ENCODE results near the gene MYO7A.

MYO7A gene

DNA sequence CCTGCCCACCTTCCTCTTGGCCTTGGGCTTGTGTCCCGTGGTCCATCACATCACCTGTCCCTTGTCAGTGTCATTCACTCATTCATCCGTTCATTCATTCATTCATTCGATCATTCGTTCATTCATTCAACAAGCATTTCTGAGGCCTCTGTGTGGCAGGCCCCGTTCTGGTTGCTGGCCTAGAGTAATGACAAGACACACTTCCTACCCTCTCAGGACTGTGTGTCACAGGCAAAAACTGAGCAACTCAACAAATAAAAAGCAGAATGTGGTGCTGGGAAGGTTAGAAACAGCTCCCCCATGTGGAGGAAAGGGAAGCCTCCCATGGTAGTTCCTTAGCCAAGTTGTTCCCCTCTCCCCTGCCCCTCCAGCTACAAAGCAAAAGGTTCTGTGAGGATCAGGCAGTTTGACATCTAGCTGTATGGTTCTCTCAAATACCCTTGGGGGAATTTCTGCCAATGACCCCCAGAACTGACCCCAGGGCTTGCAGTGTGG is 27.0 kb upstream of the MYO7A start:
- DNase-seq (ENCODE audit: extremely low read depth, low read depth), result no peak
- no peak overlapping the region for H3K4me3 ChIP-seq (replicated peaks; ENCODE audit: low read depth, low read length)
- TF ChIP-seq, protein P1, sequence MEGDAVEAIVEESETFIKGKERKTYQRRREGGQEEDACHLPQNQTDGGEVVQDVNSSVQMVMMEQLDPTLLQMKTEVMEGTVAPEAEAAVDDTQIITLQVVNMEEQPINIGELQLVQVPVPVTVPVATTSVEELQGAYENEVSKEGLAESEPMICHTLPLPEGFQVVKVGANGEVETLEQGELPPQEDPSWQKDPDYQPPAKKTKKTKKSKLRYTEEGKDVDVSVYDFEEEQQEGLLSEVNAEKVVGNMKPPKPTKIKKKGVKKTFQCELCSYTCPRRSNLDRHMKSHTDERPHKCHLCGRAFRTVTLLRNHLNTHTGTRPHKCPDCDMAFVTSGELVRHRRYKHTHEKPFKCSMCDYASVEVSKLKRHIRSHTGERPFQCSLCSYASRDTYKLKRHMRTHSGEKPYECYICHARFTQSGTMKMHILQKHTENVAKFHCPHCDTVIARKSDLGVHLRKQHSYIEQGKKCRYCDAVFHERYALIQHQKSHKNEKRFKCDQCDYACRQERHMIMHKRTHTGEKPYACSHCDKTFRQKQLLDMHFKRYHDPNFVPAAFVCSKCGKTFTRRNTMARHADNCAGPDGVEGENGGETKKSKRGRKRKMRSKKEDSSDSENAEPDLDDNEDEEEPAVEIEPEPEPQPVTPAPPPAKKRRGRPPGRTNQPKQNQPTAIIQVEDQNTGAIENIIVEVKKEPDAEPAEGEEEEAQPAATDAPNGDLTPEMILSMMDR (IDR thresholded peaks at IDR 0.05; ENCODE audit: low read depth, low read length, missing control alignments), result peak; percentile 66

DNA sequence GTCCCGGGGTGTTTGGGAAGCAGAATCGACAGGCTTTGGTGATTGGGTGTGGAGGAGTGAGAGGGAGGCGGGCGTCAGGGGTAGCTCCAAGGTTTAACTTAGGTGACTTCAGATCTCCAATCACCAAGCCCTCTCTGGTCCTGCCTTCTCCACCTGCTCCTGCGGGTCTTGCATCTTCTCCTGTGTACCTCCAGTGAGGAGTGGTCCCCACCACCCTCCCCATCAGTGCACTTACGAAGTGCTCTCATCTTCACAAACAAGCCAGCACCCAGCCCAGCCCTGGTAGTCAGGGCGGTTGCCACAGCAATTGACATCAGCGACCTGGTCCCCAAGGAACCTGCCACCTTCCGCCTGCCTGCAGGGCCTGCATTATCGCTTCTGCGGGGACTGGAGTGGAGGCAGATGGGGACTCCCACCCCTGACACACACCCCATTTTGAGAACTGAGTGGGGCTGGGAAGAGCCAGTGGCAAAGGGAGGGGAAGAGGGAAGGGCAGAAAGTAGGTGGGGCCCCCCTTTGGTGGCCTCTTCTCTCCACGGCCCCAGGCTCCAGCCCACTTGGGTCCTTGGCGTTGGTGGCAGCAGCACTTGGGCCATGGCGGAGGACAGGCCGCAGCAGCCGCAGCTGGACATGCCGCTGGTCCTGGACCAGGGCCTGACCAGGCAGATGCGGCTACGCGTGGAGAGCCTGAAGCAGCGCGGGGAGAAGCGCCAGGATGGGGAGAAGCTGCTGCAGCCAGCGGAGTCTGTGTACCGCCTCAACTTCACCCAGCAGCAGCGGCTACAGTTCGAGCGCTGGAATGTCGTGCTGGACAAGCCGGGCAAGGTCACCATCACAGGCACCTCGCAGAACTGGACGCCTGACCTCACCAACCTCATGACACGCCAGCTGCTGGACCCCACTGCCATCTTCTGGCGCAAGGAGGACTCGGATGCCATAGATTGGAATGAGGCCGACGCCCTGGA is 25.5 kb upstream of the MYO7A start, which contains the start of gene OMP:
TSS of gene OMP (plus strand) at position 595 of the 965 bp plus-strand sequence. CDS start at position 595, 0 bp downstream.
- TF ChIP-seq, protein P1 (IDR thresholded peaks at IDR 0.05; ENCODE audit: low read depth, low read length, missing control alignments), result no peak
- H3K4me3 ChIP-seq (replicated peaks; ENCODE audit: low read depth, low read length), result no peak within 1 kb of the TSS
- DNase-seq (ENCODE audit: extremely low read depth, low read depth), result no peak

DNA sequence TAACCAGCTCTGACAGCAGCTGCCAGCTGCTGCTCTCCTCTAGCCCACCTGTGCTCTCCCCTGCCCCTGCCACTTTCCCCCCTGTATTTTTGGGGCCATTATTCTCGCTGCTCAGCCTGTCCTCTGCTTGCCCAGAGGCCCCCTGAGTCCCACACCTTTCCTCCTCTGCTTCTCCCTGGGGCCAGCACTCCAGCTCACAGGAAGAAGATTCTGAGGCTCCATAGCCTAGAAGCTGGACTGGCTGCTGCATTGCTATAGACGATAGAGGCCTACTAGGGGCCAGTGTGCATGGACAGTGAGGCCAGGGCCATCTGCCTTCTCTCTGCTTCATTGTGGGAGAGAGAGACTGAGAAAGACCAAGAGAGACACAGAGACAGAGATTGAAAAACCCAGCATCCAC is 24.7 kb upstream of the MYO7A start:
- TF ChIP-seq, protein P1 (IDR thresholded peaks at IDR 0.05; ENCODE audit: low read depth, low read length, missing control alignments), result no peak
- DNase-seq (ENCODE audit: extremely low read depth, low read depth), result no peak
- H3K4me3 ChIP-seq (replicated peaks; ENCODE audit: low read depth, low read length), result no peak overlapping the region

DNA sequence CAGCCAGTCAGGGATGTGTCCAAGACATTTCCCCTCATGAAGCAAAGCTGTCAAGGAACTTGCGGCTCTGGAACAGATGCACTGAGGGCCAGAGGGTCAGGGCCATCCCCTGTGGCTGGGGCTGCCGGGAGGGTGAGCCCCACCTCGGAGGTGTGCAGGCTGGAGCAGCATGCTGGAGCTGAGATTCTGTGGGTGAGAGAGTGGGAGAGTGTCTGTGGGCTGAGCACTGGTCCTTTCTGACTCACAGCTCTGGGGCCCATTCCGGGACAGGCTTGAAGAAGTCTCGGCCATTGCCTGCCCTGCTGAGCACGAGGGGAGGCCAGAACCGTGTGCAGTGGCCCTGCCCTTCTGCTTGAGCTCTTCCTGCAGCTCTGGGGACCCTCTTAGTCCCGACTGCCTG is 23.3 kb upstream of the MYO7A start:
- TF ChIP-seq, protein P1 (IDR thresholded peaks at IDR 0.05; ENCODE audit: low read depth, low read length, missing control alignments), result no peak
- no peak for DNase-seq (ENCODE audit: extremely low read depth, low read depth)
- no peak overlapping the region for H3K4me3 ChIP-seq (replicated peaks; ENCODE audit: low read depth, low read length)

DNA sequence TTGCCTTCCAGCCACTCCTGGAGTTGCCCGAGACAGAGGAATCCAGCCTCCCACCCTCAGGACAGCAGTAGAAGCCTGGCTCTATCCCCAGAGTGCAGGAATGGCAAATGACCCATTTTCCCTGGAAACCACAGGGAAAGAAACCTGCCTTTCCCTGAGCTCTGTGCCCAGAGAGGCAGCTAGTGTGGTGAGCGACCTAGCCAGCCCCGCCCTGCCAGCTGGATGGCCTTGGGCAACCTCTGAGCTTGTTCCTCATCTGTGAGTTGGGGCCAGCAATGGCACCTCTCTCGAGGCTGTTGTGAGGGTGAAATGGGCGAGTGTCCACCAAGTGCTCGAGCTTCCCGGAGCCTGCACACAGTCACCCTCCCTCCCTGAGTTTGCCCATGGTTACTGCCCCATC is 21.7 kb upstream of the MYO7A start:
- TF ChIP-seq, protein P1 (IDR thresholded peaks at IDR 0.05; ENCODE audit: low read depth, low read length, missing control alignments), result no peak
- no peak for DNase-seq (ENCODE audit: extremely low read depth, low read depth)
- no peak overlapping the region for H3K4me3 ChIP-seq (replicated peaks; ENCODE audit: low read depth, low read length)

DNA sequence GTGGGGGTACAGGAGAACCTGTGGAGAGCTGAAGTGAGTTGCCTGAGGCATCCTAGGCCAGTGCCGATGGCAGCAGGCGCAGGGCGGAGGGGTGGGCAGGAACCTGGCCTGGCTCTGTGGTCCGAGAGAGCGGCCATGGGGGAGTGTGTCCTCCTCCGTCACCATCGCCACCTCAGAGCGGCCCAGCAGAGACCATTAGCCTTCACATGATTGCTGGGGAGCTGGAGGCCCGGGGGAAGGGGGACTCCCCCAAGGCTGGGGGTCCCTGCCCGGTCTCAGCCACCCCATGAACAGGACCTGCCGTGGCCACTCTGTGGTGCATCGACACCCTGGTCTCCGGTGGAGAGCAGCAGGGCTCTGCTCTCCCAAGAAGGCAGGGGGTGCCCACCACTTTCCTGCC is 21.3 kb upstream of the MYO7A start:
- no peak for DNase-seq (ENCODE audit: extremely low read depth, low read depth)
- TF ChIP-seq, protein P1 (IDR thresholded peaks at IDR 0.05; ENCODE audit: low read depth, low read length, missing control alignments), result no peak
- H3K4me3 ChIP-seq (replicated peaks; ENCODE audit: low read depth, low read length), result no peak overlapping the region

Data from HFF-Myc (cell line).